Activated CD4-positive, alpha-beta T cell treated with anti-CD3 and anti-CD28 coated beads, Interleukin-10, Interleukin-2, amounts not matched to agents 100 ng/mL and 50 ng/mL, durations not matched to agents 16 hours and 8 hours (primary cell): ENCODE data around the gene SNX13.
A peak's percentile ranks its signal among the peaks of the same experiment; 100 is the strongest.

Experiments used
- DNase-seq: peaks from one replicate; pipeline ENCODE4 v3.0.0-alpha.2; 2020

Gene SNX13, protein sequence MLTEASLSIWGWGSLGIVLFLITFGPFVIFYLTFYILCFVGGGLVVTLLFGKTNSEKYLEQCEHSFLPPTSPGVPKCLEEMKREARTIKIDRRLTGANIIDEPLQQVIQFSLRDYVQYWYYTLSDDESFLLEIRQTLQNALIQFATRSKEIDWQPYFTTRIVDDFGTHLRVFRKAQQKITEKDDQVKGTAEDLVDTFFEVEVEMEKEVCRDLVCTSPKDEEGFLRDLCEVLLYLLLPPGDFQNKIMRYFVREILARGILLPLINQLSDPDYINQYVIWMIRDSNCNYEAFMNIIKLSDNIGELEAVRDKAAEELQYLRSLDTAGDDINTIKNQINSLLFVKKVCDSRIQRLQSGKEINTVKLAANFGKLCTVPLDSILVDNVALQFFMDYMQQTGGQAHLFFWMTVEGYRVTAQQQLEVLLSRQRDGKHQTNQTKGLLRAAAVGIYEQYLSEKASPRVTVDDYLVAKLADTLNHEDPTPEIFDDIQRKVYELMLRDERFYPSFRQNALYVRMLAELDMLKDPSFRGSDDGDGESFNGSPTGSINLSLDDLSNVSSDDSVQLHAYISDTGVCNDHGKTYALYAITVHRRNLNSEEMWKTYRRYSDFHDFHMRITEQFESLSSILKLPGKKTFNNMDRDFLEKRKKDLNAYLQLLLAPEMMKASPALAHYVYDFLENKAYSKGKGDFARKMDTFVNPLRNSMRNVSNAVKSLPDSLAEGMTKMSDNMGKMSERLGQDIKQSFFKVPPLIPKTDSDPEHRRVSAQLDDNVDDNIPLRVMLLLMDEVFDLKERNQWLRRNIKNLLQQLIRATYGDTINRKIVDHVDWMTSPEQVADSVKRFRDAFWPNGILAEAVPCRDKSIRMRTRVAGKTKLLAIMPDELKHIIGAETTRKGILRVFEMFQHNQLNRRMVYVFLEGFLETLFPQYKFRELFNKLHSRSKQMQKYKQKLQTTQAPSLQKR

GRCh38 chr7:17940302-17940883 is at the start of gene SNX13:
SNX13 (minus strand) TSS chr7:17940494; CDS start chr7:17940295, 199 bp downstream.
- peak; percentile 95 for DNase-seq

DNA sequence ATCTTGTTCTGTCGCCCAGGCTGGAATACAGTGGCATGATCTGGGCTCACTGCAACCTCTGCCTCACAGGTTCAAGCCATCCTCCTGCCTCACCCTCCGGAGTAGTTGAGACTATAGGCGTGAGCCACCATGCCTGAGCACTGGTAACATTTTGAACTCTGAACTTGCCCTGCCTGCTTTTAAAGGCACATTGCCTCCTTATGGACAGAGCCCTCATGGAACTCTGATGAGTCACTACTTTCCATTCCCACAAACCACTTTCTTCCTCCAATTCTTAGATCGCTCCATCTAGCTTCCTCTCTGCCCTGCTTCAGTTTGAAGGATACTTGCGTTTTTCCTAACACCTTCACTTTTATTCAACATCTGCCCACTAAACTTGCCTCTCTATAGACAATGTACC is 49.3 kb upstream of the SNX13 start:
- DNase-seq = no peak

- no peak for DNase-seq
Observed at GRCh38 chr7:17988858-17989257, 48.6 kb upstream of the SNX13 start.

DNA sequence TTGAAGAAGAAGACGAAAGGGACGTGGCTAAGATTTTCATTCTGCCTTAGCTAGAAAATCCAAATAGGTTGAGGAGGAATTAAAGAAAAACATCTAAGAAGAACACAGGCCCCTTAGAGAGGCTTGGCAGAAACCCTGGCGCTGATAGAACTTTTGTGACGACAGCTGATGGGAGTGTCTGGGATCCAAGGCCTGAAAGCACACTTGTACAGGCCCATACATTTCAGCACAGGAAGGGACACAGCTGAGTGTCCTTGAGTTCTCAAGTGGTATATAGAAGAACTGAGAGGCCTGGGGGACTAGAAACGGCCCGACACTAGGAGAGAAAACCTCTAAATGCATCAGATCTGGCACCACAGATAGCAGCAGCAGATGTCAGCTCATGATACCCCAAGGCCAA is 47.8 kb upstream of the SNX13 start:
- no peak for DNase-seq

- no peak for DNase-seq
Observed at GRCh38 chr7:17986851-17987250, 46.6 kb upstream of the SNX13 start.

DNA sequence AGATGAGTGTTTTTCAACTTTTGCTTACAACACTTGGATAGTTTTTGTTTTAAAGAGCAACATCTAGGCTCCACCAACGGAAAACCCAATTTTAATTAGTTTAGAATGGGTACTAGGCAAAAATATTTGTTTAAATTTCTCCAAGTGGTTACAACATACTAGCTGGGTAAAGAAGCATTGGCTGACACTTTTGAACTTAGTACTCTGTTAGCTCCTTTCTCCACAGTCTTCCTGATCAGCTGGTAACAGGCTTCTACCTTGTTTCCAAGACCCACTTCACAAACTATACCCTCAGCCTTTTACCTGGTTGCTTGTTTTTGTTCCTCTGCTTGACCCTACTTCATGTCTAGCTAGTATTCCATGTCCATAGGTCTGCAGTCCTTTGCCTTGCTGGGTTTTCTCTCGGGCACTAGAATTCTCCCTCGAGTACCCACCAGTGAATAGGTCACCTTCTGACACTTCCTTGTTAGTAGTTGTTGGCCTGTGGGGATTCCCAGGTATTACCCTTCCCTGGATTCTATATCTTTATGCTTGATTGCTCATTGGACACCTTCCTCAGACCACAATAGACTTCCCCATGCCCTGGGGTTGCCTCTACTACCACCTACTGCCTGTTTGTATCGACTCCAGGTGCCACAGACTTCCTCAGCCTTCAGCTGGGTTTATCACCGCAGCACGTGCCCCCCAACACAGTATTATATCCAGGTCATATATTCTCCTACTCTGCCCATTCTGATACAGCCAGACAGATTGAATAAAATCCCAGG is 45.4 kb upstream of the SNX13 start:
- DNase-seq = no peak

DNA sequence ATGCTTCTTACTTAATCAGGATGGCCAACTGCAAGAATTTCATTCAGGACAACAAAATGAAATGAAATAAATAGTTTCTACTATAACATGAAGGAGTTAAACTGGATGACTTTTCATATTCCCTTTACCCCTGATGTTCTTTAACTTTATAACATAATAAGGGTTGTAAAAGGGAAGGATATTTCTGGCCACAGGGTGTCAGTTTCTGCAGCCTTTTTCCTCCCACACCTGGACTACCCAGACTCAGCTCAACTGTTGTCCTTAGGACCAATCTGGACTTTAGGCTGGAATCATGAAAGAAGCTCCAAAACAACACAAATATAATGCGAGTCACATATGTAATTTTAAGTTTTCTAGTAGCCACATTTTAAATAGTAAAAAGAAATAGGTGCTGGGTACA is 44.0 kb upstream of the SNX13 start:
- DNase-seq = no peak

GRCh38 chr7:17983221-17984062 is 43.1 kb upstream of the SNX13 start:
- DNase-seq = no peak

DNA sequence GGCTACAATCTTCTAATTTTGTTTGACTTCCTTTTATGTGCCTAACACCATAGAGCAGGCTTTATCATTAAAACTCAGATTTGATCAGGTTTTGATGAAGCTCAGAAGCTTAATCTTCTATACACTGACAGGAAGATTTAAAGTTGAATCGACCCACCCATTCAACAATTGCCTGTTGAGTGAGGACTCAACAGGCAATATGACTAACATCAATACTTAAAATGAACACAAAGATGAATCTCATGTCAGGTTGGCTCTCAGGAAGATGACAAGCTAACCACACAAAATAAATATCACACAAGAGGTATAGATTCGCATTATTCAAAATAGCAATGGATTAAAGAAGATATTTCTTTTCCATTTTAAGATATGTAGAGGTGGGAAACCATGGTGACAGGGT is 36.7 kb upstream of the SNX13 start:
- no peak for DNase-seq

- DNase-seq = no peak
Observed at GRCh38 chr7:17971411-17971810, 31.1 kb upstream of the SNX13 start.

GRCh38 chr7:17968791-17969715 is 28.8 kb upstream of the SNX13 start:
- no peak for DNase-seq

- DNase-seq = no peak
Observed at GRCh38 chr7:17966706-17967105, 26.4 kb upstream of the SNX13 start.

- no peak for DNase-seq
Observed at GRCh38 chr7:17965603-17966002, 25.3 kb upstream of the SNX13 start.

GRCh38 chr7:17963281-17963680 is 23.0 kb upstream of the SNX13 start:
- no peak for DNase-seq

DNA sequence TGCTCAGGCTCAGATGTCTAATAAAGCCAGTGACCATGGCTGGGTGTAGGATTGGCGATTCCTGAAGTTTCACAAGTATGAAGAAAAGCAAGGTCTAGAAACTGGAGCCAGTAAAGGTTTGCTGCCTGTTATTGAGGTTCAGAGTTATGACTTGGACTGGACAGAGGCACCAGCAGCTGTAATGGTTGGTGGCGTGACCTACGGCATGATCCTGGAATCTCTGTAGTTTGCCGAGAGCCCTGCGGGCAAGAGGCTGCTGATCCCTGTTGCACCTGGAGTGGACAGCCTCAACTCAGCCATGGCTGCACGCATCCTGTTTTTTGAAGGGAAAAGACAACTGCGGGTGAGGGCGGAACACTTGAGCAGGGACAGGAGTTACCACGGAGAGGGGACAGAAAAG is 22.4 kb upstream of the SNX13 start:
- DNase-seq = no peak

DNA sequence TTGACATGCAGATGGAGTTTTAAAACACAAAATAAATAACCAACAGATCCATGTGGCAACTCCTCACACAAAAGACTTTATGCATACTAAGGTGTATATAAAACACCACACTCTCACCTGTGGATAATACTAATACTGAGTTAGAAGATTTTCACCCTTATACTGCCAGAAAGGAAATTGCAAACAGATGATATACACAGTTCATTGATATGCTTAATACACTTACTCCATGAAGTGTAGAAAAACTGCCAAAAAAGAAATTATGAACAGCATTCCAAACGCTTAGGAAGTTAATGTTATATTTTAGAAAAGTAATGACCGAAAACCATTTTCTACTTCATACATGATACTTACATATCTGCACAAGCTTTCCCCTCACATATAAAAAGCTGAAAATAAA is 17.6 kb upstream of the SNX13 start:
- DNase-seq = no peak

GRCh38 chr7:17952387-17952786 is 12.1 kb upstream of the SNX13 start:
- DNase-seq = peak; percentile 89

- peak; percentile 51 for DNase-seq
Observed at GRCh38 chr7:17951742-17952254, 11.5 kb upstream of the SNX13 start.

GRCh38 chr7:17948526-17949238 is 8.4 kb upstream of the SNX13 start:
- DNase-seq = no peak

DNA sequence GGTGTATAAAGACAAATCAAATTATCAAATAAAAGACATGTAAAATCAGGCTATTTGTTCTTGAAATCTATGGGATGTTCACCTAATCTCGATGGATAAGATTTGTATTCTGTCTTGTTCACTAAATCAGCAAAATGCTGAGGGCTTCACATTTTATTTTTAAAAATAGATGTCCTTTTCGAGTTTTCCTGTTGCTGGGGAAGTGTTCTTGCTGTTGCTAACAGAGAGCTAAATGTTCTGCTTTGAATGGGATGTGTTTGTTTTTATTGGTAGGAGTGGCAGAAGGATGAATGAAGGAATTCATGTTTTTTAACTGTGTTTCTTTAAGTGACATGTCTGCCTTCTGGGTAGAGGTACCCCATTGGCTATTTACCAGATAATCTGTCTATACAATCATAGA is 7.3 kb upstream of the SNX13 start:
- DNase-seq = no peak
